Fibroblast of lung (primary cell): Measurements from ENCODE around the gene ARID1B. TPM values are rescaled to one million over a fixed set of nuclear protein-coding genes. Genes with fewer than 3 reads are reported as not detected.

ENCODE experiments used
- DNase-seq, 2 donors: peaks; one replicate each; pipeline versions ENCODE4 v3.0.0 to v3.0.0-alpha.2; 2010; ENCODE audit warnings: low read depth in 2 of 2
- H2AFZ ChIP-seq: 2 replicates; pipeline ENCODE4 v1.5.1; 2012; ENCODE audit warnings: low read length, control low read depth, inconsistent platforms
- H3K27ac ChIP-seq: 2 replicates; pipeline ENCODE4 v1.5.1; 2011; ENCODE audit warnings: low read length, control low read depth; ENCODE audit not compliant: insufficient read depth
- H3K27me3 ChIP-seq: 2 replicates; pipeline ENCODE4 v1.5.1; 2011; ENCODE audit warnings: mild to moderate bottlenecking, low read length; ENCODE audit not compliant: control insufficient read depth, insufficient read depth
- H3K36me3 ChIP-seq: 2 replicates; pipeline ENCODE4 v1.5.1; 2011; ENCODE audit warnings: low read length; ENCODE audit not compliant: control insufficient read depth, insufficient read depth
- H3K4me1 ChIP-seq: 2 replicates; pipeline ENCODE4 v1.5.1; 2011; ENCODE audit warnings: low read length; ENCODE audit not compliant: control insufficient read depth, insufficient read depth; ENCODE audit errors: extremely low read depth
- H3K4me2 ChIP-seq: 2 replicates; pipeline ENCODE4 v1.5.1; 2011; ENCODE audit warnings: low read length, control low read depth; ENCODE audit not compliant: insufficient read depth; ENCODE audit errors: extremely low read depth
- H3K4me3 ChIP-seq, 4 experiments: fragments of 200-600 bp in 1 of 4; sonication (generic) in 1 of 4; replicated peaks in 1 of 4; 2 replicates each; pipeline ENCODE4 v1.5.1; 2011 to 2016; ENCODE audit warnings: low read length in 4 of 4, low read depth in 3 of 4, mild to moderate bottlenecking in 3 of 4, control low read depth in 2 of 4, inconsistent platforms in 1 of 4, mixed read lengths in 1 of 4; ENCODE audit not compliant: insufficient read depth in 1 of 4; ENCODE audit errors: control extremely low read depth in 1 of 4
- H3K79me2 ChIP-seq: 2 replicates; pipeline ENCODE4 v1.5.1; 2012; ENCODE audit warnings: mild to moderate bottlenecking, low read length, inconsistent platforms; ENCODE audit not compliant: control insufficient read depth, insufficient read depth
- H3K9ac ChIP-seq: 2 replicates; pipeline ENCODE4 v1.5.1; 2011; ENCODE audit warnings: mild to moderate bottlenecking, low read length, control low read depth; ENCODE audit not compliant: insufficient read depth
- H3K9me3 ChIP-seq: 2 replicates; pipeline ENCODE4 v1.5.1; 2012; ENCODE audit warnings: low read depth, low read length; ENCODE audit not compliant: control insufficient read depth, insufficient read depth
- H4K20me1 ChIP-seq: 2 replicates; pipeline ENCODE4 v1.5.1; 2011; ENCODE audit warnings: low read length; ENCODE audit not compliant: control insufficient read depth, insufficient read depth; ENCODE audit errors: extremely low read depth
- CTCF ChIP-seq, 2 donors: IDR thresholded peaks in 1 of 2; conservative IDR thresholded peaks in 1 of 2; 1 replicate in 1 of 2; 2 replicates in 1 of 2; pipeline ENCODE4 v1.5.1; 2011 to 2012; ENCODE audit warnings: low read length in 2 of 2, control low read depth in 1 of 2, inconsistent platforms in 1 of 2, low read depth in 1 of 2, mild to moderate bottlenecking in 1 of 2
- EZH2 ChIP-seq: IDR thresholded peaks from 2 replicates; pipeline ENCODE4 v1.5.1; 2012; ENCODE audit warnings: low read length, control low read depth, mild to moderate bottlenecking; ENCODE audit errors: missing control alignments
- polyA plus RNA-seq, 2 donors: library from polyadenylated mRNA; depleted of rRNA in 1 of 2; stranded (reverse) in 1 of 2; unstranded in 1 of 2; fragments of >200 nt; gene quantifications; 2 replicates each; pipeline ENCODE4 v1.2.1, GENCODE V29; 2011 to 2012; ENCODE audit warnings: missing spikeins in 1 of 2
- total RNA-seq: library from RNA; depleted of rRNA; stranded (reverse); fragments of >200 nt; gene quantifications from 2 replicates; pipeline ENCODE4 v1.2.1, GENCODE V29; 2014

Gene ARID1B
- total and polyA plus RNA-seq, 2 donors (not counting 1 experiment from before 2014, with no cell fraction given) = 15.4 to 41.9 TPM

GRCh38 chr6:157040191-157040590 is 263.0 kb downstream of the ARID1B start:
- no peaks in the 10 kb centered on the region for H3K4me1 ChIP-seq
- no peak overlapping the region for H2AFZ ChIP-seq
- no peak overlapping the region for H3K27ac ChIP-seq
- no peaks in the 10 kb centered on the region for H3K27me3 ChIP-seq
- peaks cover 2% of the 10 kb centered on the region for H4K20me1 ChIP-seq
- H3K4me3 ChIP-seq = no peak overlapping the region
- TF ChIP-seq EZH2 = no peak
- no peak for TF ChIP-seq CTCF (conservative IDR thresholded peaks at IDR 0.05 in 1 of 2, IDR thresholded peaks at IDR 0.05 in 1 of 2; ENCODE audit: low read depth in 1 of 2, low read length in 2 of 2)
- no peak overlapping the region for H3K4me2 ChIP-seq
- no peaks in the 10 kb centered on the region for H3K36me3 ChIP-seq
- no peak overlapping the region for H3K9ac ChIP-seq
- peaks cover 2% of the 10 kb centered on the region for H3K79me2 ChIP-seq
- H3K9me3 ChIP-seq = no peaks in the 10 kb centered on the region
- no peak for DNase-seq

GRCh38 chr6:157045831-157046454 is 268.8 kb downstream of the ARID1B start:
- H3K9ac ChIP-seq = no peak overlapping the region
- H2AFZ ChIP-seq = no peak overlapping the region
- no peaks in the 10 kb centered on the region for H3K4me1 ChIP-seq
- no peak overlapping the region for H3K4me2 ChIP-seq
- peaks cover 2% of the 10 kb centered on the region for H4K20me1 ChIP-seq
- no peak for TF ChIP-seq EZH2
- TF ChIP-seq CTCF (conservative IDR thresholded peaks at IDR 0.05 in 1 of 2, IDR thresholded peaks at IDR 0.05 in 1 of 2; ENCODE audit: low read depth in 1 of 2, low read length in 2 of 2) = peak; percentile 52 to 71
- no peaks in the 10 kb centered on the region for H3K36me3 ChIP-seq
- no peaks in the 10 kb centered on the region for H3K9me3 ChIP-seq
- H3K4me3 ChIP-seq = no peak overlapping the region
- no peaks in the 10 kb centered on the region for H3K79me2 ChIP-seq
- no peaks in the 10 kb centered on the region for H3K27me3 ChIP-seq
- no peak overlapping the region for H3K27ac ChIP-seq
- DNase-seq = peak; percentile 77 to 82

- Histone ChIP-seq H2AFZ (no peak overlapping the region), H3K4me1 (no peaks in the 10 kb centered on the region), H3K36me3 (no peaks in the 10 kb centered on the region), H3K4me3 (no peak overlapping the region), H3K27me3 (no peaks in the 10 kb centered on the region), H4K20me1 (no peaks in the 10 kb centered on the region), H3K79me2 (no peaks in the 10 kb centered on the region), H3K9ac (no peak overlapping the region), H3K27ac (no peak overlapping the region), H3K4me2 (no peak overlapping the region), H3K9me3 (no peaks in the 10 kb centered on the region)
- TF ChIP-seq EZH2 (no peak), CTCF (conservative IDR thresholded peaks at IDR 0.05 in 1 of 2, IDR thresholded peaks at IDR 0.05 in 1 of 2; ENCODE audit: low read depth in 1 of 2, low read length in 2 of 2) (no peak)
- no peak for DNase-seq
Measured at GRCh38 chr6:157046776-157047175, 269.6 kb downstream of the ARID1B start.
